Fibroblast of lung (primary cell): ENCODE measurements around the gene DCP1A.

Experiments used
- CTCF ChIP-seq, 2 donors: IDR thresholded peaks in 1 of 2; conservative IDR thresholded peaks in 1 of 2; 1 replicate in 1 of 2; 2 replicates in 1 of 2; pipeline ENCODE4 v1.5.1; 2011 to 2012; ENCODE audit warnings: low read length in 2 of 2, control low read depth in 1 of 2, inconsistent platforms in 1 of 2, low read depth in 1 of 2, mild to moderate bottlenecking in 1 of 2
- EZH2 ChIP-seq: IDR thresholded peaks from 2 replicates; pipeline ENCODE4 v1.5.1; 2012; ENCODE audit warnings: low read length, control low read depth, mild to moderate bottlenecking; ENCODE audit errors: missing control alignments

- TF ChIP-seq CTCF (conservative IDR thresholded peaks at IDR 0.05 in 1 of 2, IDR thresholded peaks at IDR 0.05 in 1 of 2; ENCODE audit: low read depth in 1 of 2, low read length in 2 of 2) (no peak), EZH2 (no peak)
Measured at GRCh38 chr3:53347261-53348064, at the start of gene DCP1A.
